GM21786 (cell line): ENCODE measurements around the gene INVS.
A peak's percentile ranks its signal among the peaks of the same experiment; 100 is the strongest.
"Not testable (repeated sequence)": the region's sequence is repeated elsewhere in the genome, so short reads cannot be mapped to it uniquely, and the experiment has no call there.

Experiments
- ATAC-seq: cut with Tn5 transposase; IDR thresholded peaks from one replicate; pipeline ENCODE4 v1.9.1; 2021; ENCODE audit not compliant: unreplicated experiment

INVS gene

GRCh38 chr9:100191264-100191663, 92.2 kb downstream of the INVS start:
- no peak for ATAC-seq

- ATAC-seq, result no peak
Measured at GRCh38 chr9:100193078-100193477, 94.0 kb downstream of the INVS start.

GRCh38 chr9:100196215-100196614, 97.2 kb downstream of the INVS start:
- ATAC-seq, result no peak

- no peak for ATAC-seq
Measured at GRCh38 chr9:100196828-100197227, 97.8 kb downstream of the INVS start.

GRCh38 chr9:100197553-100197952, 98.5 kb downstream of the INVS start:
- ATAC-seq, result no peak

GRCh38 chr9:100202806-100203205, 103.8 kb downstream of the INVS start:
- ATAC-seq, result no peak

GRCh38 chr9:100204796-100205195, 105.8 kb downstream of the INVS start:
- no peak for ATAC-seq

GRCh38 chr9:100206899-100207298, 107.9 kb downstream of the INVS start:
- no peak for ATAC-seq

- ATAC-seq, result no peak
Measured at GRCh38 chr9:100208673-100209072, 109.6 kb downstream of the INVS start.

GRCh38 chr9:100211476-100211875, 112.4 kb downstream of the INVS start:
- ATAC-seq, result no peak

GRCh38 chr9:100213730-100214477, 114.9 kb downstream of the INVS start:
- ATAC-seq, result no peak

- peak; percentile 57 for ATAC-seq
Measured at GRCh38 chr9:100216178-100216787, 117.2 kb downstream of the INVS start.

GRCh38 chr9:100217536-100217935, 118.5 kb downstream of the INVS start:
- no peak for ATAC-seq

- ATAC-seq, result peak; percentile 58
Measured at GRCh38 chr9:100219347-100219746, 120.3 kb downstream of the INVS start.

GRCh38 chr9:100220936-100221335, 121.9 kb downstream of the INVS start:
- ATAC-seq, result no peak

GRCh38 chr9:100221538-100221937, 122.5 kb downstream of the INVS start:
- no peak for ATAC-seq

- ATAC-seq, result no peak
Measured at GRCh38 chr9:100222674-100223073, 123.6 kb downstream of the INVS start.

GRCh38 chr9:100227636-100228035, 128.6 kb downstream of the INVS start:
- ATAC-seq, result no peak

GRCh38 chr9:100228352-100228869, 129.4 kb downstream of the INVS start:
- no peak for ATAC-seq

GRCh38 chr9:100229136-100229535, 130.1 kb downstream of the INVS start:
- ATAC-seq, result no peak

GRCh38 chr9:100229561-100229960, 130.5 kb downstream of the INVS start:
- no peak for ATAC-seq

GRCh38 chr9:100236986-100237385, 137.9 kb downstream of the INVS start:
- ATAC-seq, result not testable (repeated sequence)
